CMK (cell line): ENCODE results near the gene PHACTR1.

Experiments
- DNase-seq: peaks from one replicate; pipeline ENCODE4 v3.0.0-alpha.2; 2010; ENCODE audit warnings: low read depth

PHACTR1 gene

GRCh38 chr6:13030396-13030795, 313.8 kb downstream of the PHACTR1 start:
- no peak for DNase-seq

GRCh38 chr6:13032566-13032965, 316.0 kb downstream of the PHACTR1 start:
- no peak for DNase-seq

GRCh38 chr6:13033145-13033544, 316.6 kb downstream of the PHACTR1 start:
- no peak for DNase-seq

- no peak for DNase-seq
Observed at GRCh38 chr6:13034316-13034715, 317.7 kb downstream of the PHACTR1 start.

GRCh38 chr6:13035606-13036005, 319.0 kb downstream of the PHACTR1 start:
- no peak for DNase-seq

- no peak for DNase-seq
Observed at GRCh38 chr6:13038315-13038714, 321.7 kb downstream of the PHACTR1 start.

- DNase-seq = no peak
Observed at GRCh38 chr6:13038741-13039190, 322.2 kb downstream of the PHACTR1 start.

- DNase-seq = no peak
Observed at GRCh38 chr6:13044390-13044789, 327.8 kb downstream of the PHACTR1 start.

- DNase-seq = no peak
Observed at GRCh38 chr6:13044896-13045295, 328.3 kb downstream of the PHACTR1 start.

GRCh38 chr6:13045676-13046075, 329.1 kb downstream of the PHACTR1 start:
- no peak for DNase-seq

- DNase-seq = no peak
Observed at GRCh38 chr6:13046084-13046483, 329.5 kb downstream of the PHACTR1 start.

GRCh38 chr6:13048113-13048512, 331.5 kb downstream of the PHACTR1 start:
- DNase-seq = no peak

GRCh38 chr6:13049666-13050254, 333.2 kb downstream of the PHACTR1 start:
- no peak for DNase-seq

- DNase-seq = no peak
Observed at GRCh38 chr6:13053006-13053461, 336.5 kb downstream of the PHACTR1 start.

- DNase-seq = no peak
Observed at GRCh38 chr6:13058051-13058450, 341.5 kb downstream of the PHACTR1 start.

- no peak for DNase-seq
Observed at GRCh38 chr6:13059026-13059425, 342.5 kb downstream of the PHACTR1 start.

- no peak for DNase-seq
Observed at GRCh38 chr6:13063300-13063918, 346.8 kb downstream of the PHACTR1 start.

- DNase-seq = no peak
Observed at GRCh38 chr6:13065581-13065980, 349.0 kb downstream of the PHACTR1 start.

GRCh38 chr6:13066050-13066449, 349.5 kb downstream of the PHACTR1 start:
- no peak for DNase-seq

GRCh38 chr6:13066820-13067219, 350.3 kb downstream of the PHACTR1 start:
- no peak for DNase-seq

- no peak for DNase-seq
Observed at GRCh38 chr6:13068586-13069210, 352.1 kb downstream of the PHACTR1 start.

GRCh38 chr6:13071550-13072345, 355.2 kb downstream of the PHACTR1 start:
- DNase-seq = no peak
